GM12872 (cell line): Measurements from ENCODE around the gene RASAL2.

Experiments
- TF ChIP-seq, protein P1 (sequence below): IDR thresholded peaks from 3 replicates; pipeline ENCODE4 v1.5.1; 2011; ENCODE audit warnings: low read depth, mild to moderate bottlenecking, low read length, moderate library complexity; ENCODE audit not compliant: insufficient read depth

RASAL2 gene

GRCh38 chr1:178311164-178311563 lies 217.3 kb downstream of the RASAL2 start:
- TF ChIP-seq, protein P1, sequence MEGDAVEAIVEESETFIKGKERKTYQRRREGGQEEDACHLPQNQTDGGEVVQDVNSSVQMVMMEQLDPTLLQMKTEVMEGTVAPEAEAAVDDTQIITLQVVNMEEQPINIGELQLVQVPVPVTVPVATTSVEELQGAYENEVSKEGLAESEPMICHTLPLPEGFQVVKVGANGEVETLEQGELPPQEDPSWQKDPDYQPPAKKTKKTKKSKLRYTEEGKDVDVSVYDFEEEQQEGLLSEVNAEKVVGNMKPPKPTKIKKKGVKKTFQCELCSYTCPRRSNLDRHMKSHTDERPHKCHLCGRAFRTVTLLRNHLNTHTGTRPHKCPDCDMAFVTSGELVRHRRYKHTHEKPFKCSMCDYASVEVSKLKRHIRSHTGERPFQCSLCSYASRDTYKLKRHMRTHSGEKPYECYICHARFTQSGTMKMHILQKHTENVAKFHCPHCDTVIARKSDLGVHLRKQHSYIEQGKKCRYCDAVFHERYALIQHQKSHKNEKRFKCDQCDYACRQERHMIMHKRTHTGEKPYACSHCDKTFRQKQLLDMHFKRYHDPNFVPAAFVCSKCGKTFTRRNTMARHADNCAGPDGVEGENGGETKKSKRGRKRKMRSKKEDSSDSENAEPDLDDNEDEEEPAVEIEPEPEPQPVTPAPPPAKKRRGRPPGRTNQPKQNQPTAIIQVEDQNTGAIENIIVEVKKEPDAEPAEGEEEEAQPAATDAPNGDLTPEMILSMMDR, result no peak

DNA sequence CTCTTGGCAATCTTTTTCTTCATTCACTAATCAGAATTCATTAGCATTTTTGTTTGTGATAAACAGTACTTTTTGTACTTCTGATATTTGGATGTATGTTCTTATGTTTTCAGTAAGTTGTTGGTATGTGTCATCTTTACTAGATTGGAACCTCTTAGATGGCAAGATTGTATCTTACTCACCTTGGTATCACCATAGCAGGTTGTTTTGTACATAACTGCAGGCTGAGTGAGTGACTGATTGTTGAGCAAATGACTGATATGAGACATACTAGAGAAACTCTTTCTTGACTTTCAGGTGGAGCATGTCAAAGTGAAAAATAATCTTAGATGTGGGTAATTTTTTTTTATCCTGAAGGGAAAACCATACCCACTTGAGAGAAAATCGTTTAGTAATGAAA lies 229.2 kb downstream of the RASAL2 start:
- TF ChIP-seq, protein P1, result no peak

GRCh38 chr1:178324003-178324402 lies 230.1 kb downstream of the RASAL2 start:
- TF ChIP-seq, protein P1, result no peak

- TF ChIP-seq, protein P1, result no peak
Measured at GRCh38 chr1:178328728-178329127, 234.8 kb downstream of the RASAL2 start.

DNA sequence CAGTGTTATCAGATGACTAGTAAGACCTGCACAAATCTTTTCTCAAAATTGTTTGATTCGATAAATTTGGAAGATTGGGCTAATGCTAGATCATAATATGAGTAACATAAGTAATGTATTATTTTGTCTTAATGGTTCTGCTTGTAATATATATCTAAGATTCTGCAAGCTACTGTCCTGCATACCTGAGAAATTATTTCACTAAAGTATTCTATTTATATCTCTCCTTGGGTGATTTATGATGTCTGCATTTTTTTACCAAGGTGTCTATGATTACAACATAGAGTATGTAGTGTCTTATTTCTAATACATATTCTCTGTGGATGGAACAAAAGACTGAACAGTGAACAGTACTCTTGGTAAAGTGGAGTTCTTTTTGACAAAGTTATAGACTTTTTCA lies 236.2 kb downstream of the RASAL2 start:
- TF ChIP-seq, protein P1, result no peak

- TF ChIP-seq, protein P1, result no peak
Measured at GRCh38 chr1:178330848-178331497, 237.1 kb downstream of the RASAL2 start.

DNA sequence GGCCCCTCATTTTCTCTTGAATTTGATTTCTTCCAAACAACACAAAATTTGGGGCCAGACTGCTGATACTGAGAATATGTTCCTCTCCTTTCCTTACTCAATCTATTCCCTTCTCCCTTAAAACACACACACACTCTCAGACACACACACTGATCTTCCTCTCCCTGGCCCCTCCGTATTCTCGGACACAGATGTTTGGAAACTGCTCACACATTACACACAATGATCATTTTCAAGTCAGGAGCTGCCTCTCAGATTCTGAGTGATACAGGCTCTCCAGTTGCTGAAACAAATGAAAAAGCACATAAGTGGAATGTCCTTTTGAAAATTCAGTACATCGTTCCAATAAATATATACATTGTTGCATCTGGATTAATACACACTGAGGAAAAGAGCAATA lies 241.5 kb downstream of the RASAL2 start:
- TF ChIP-seq, protein P1, result no peak
